Adrenal gland (tissue), 5 donors: ENCODE results near the gene CEP43.

ENCODE experiments used
- POLR2A ChIP-seq, 2 donors: fragments of 450-650 bp; IDR thresholded peaks; one replicate each; pipeline ENCODE4 v1.6.1; 2017; ENCODE audit warnings: antibody characterized with exemption in 2 of 2, mild to moderate bottlenecking in 2 of 2, moderate library complexity in 1 of 2
- TF ChIP-seq, protein P1 (sequence below), 6 experiments: fragments of 450-650 bp in 4 of 6; fragments of 200-600 bp in 2 of 6; sonication (generic) in 1 of 6; IDR thresholded peaks; 1 replicate in 5 of 6; 2 replicates in 1 of 6; pipeline versions ENCODE4 v1.5.1 to v1.8.0; 2016 to 2021; ENCODE audit warnings: antibody characterized with exemption in 6 of 6, mild to moderate bottlenecking in 2 of 6, moderate library complexity in 1 of 6
- donor health status: DM: no; HTN: no; CAD: no.

DNA sequence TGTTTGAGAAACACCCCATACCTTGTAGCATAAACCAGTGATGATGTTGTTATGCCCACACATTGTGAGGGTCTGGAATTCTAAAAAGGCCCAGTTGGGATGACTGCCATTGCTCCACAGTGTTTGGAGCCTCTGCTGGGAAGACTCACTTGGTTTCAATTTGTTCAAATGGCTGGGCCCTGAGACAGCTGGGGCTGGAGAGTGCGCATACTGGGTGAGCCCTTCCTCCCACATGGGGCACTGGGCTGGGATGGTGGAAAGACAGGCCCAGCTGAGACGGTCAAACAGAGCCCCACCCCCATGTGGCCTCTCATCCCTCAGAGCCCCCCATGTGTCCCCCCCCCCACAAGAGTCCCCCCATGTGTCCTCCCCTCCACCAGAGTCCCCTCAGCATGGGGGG is 22.6 kb upstream of the CEP43 start:
- TF ChIP-seq, protein P1, sequence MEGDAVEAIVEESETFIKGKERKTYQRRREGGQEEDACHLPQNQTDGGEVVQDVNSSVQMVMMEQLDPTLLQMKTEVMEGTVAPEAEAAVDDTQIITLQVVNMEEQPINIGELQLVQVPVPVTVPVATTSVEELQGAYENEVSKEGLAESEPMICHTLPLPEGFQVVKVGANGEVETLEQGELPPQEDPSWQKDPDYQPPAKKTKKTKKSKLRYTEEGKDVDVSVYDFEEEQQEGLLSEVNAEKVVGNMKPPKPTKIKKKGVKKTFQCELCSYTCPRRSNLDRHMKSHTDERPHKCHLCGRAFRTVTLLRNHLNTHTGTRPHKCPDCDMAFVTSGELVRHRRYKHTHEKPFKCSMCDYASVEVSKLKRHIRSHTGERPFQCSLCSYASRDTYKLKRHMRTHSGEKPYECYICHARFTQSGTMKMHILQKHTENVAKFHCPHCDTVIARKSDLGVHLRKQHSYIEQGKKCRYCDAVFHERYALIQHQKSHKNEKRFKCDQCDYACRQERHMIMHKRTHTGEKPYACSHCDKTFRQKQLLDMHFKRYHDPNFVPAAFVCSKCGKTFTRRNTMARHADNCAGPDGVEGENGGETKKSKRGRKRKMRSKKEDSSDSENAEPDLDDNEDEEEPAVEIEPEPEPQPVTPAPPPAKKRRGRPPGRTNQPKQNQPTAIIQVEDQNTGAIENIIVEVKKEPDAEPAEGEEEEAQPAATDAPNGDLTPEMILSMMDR (IDR thresholded peaks at IDR 0.05), result no peak
- no peak for TF ChIP-seq POLR2A (IDR thresholded peaks at IDR 0.05)
